Activated CD4-positive, alpha-beta T cell treated with anti-CD3 and anti-CD28 coated beads, Interleukin-2, amount 50 U/mL, for 24 hours (primary cell): ENCODE results near the gene VEZT.
A peak's percentile ranks its signal among the peaks of the same experiment; 100 is the strongest.

Experiments
- DNase-seq, 2 donors: peaks; one replicate each; pipeline ENCODE4 v3.0.0-alpha.2; 2020; ENCODE audit warnings: low read depth in 1 of 2, low spot score in 1 of 2

VEZT gene

GRCh38 chr12:95200128-95200894 lies 17.3 kb upstream of the VEZT start:
- no peak for DNase-seq

GRCh38 chr12:95201056-95201670 lies 16.4 kb upstream of the VEZT start:
- DNase-seq = no peak

- DNase-seq = no peak
Measured at GRCh38 chr12:95202691-95203486, 14.7 kb upstream of the VEZT start.

GRCh38 chr12:95203487-95204030 lies 14.0 kb upstream of the VEZT start:
- DNase-seq = no peak

GRCh38 chr12:95204141-95204866 lies 13.3 kb upstream of the VEZT start:
- DNase-seq = no peak

- no peak for DNase-seq
Measured at GRCh38 chr12:95205016-95205624, 12.5 kb upstream of the VEZT start.

- DNase-seq = no peak
Measured at GRCh38 chr12:95205685-95206084, 11.9 kb upstream of the VEZT start.

- DNase-seq = no peak
Measured at GRCh38 chr12:95206916-95207315, 10.7 kb upstream of the VEZT start.

GRCh38 chr12:95207407-95207806 lies 10.2 kb upstream of the VEZT start:
- no peak for DNase-seq

GRCh38 chr12:95208678-95209077 lies 8.9 kb upstream of the VEZT start:
- DNase-seq = no peak

- no peak for DNase-seq
Measured at GRCh38 chr12:95212586-95212985, 5.0 kb upstream of the VEZT start.

- no peak for DNase-seq
Measured at GRCh38 chr12:95213119-95213518, 4.5 kb upstream of the VEZT start.

- DNase-seq = no peak
Measured at GRCh38 chr12:95213928-95214327, 3.7 kb upstream of the VEZT start.

GRCh38 chr12:95214466-95214865 lies 3.1 kb upstream of the VEZT start:
- DNase-seq = no peak

GRCh38 chr12:95215949-95216348 lies 1.7 kb upstream of the VEZT start:
- no peak for DNase-seq

GRCh38 chr12:95216711-95217376 lies 763 bp upstream of the VEZT start:
- no peak for DNase-seq

- peak; percentile 25 to 27 for DNase-seq
Measured at GRCh38 chr12:95218150-95219133, 835 bp downstream of the VEZT start.

- DNase-seq = no peak
Measured at GRCh38 chr12:95220190-95220589, 2.6 kb downstream of the VEZT start.

GRCh38 chr12:95220726-95221125 lies 3.1 kb downstream of the VEZT start:
- DNase-seq = no peak
